Calu3 (cell line): Measurements from ENCODE around the gene PREX1. TPM values are rescaled to one million over a fixed set of nuclear protein-coding genes. Genes with fewer than 3 reads are reported as not detected.

ENCODE experiments used
- BruUV-seq: library from RNA; stranded (reverse); fragments of 400-500 nt; replicated peaks from 2 replicates; lab custom pipeline; 2021; lab: Mats Ljungman, UMichigan
- CTCF ChIA-PET: fragments of 300-600 bp; sonication (Branson Sonifier 250); formaldehyde crosslinking; loops from one replicate; lab custom pipeline; 2022; ENCODE audit warnings: antibody characterized with exemption; lab: Charles Lee
- DNase-seq: peaks from one replicate; pipeline ENCODE4 v3.0.0; 2022
- H3K27ac Mint-ChIP-seq: one replicate; pipeline ENCODE4 v1.8.0; 2022; ENCODE audit warnings: mixed read lengths; ENCODE audit not compliant: unreplicated experiment
- H3K27me3 Mint-ChIP-seq: one replicate; pipeline ENCODE4 v1.8.0; 2022; ENCODE audit warnings: mixed read lengths; ENCODE audit not compliant: unreplicated experiment
- H3K36me3 Mint-ChIP-seq: one replicate; pipeline ENCODE4 v1.8.0; 2022; ENCODE audit warnings: mild to moderate bottlenecking, moderate library complexity, mixed read lengths; ENCODE audit not compliant: insufficient read depth, unreplicated experiment
- H3K4me1 Mint-ChIP-seq: one replicate; pipeline ENCODE4 v1.8.0; 2022; ENCODE audit warnings: mild to moderate bottlenecking, low read depth, mixed read lengths; ENCODE audit not compliant: unreplicated experiment
- H3K4me3 Mint-ChIP-seq: one replicate; pipeline ENCODE4 v1.8.0; 2022; ENCODE audit warnings: mild to moderate bottlenecking, low read depth, moderate library complexity, mixed read lengths; ENCODE audit not compliant: unreplicated experiment
- H3K9me3 Mint-ChIP-seq: one replicate; pipeline ENCODE4 v1.8.0; 2022; ENCODE audit warnings: low read depth, mixed read lengths; ENCODE audit not compliant: unreplicated experiment
- CTCF ChIP-seq: fragments of 200-600 bp; IDR thresholded peaks from one replicate; pipeline ENCODE4 v1.8.0; 2022; ENCODE audit warnings: antibody characterized with exemption; ENCODE audit not compliant: unreplicated experiment
- intact Hi-C: fragments of 100-400 bp; cut with micrococcal nuclease; formaldehyde crosslinking; loops from one replicate; pipeline ENCODE4 v1.10.0; 2022; ENCODE audit not compliant: unreplicated experiment
- total RNA-seq: library from RNA; stranded (reverse); gene quantifications from 2 replicates; pipeline ENCODE4 v1.2.3, GENCODE V29; 2022

The PREX1 gene
- total RNA-seq, 1 experiment from 2014 or later = 0.31 TPM

GRCh38 chr20:48822178-48822577, 5.6 kb downstream of the PREX1 start:
- Mint-ChIP-seq H3K27me3 (no peaks in the 10 kb centered on the region), H3K9me3 (no peaks in the 10 kb centered on the region), H3K4me1 (no peaks in the 10 kb centered on the region), H3K27ac (no peak overlapping the region), H3K36me3 (no peaks in the 10 kb centered on the region), H3K4me3 (no peak overlapping the region)
- DNase-seq = no peak
- intact Hi-C loops = no loop called here
- no TSS peak for BruUV-seq
- CTCF ChIA-PET = interaction anchor here (2.1 kb wide), 1 partner anchor 16 kb away, joined by 6 read pairs; no protein-coding TSS in a partner anchor
- TF ChIP-seq CTCF = no peak

- CTCF ChIA-PET = interaction anchor here (2.1 kb wide), 1 partner anchor 16 kb away, joined by 6 read pairs; no protein-coding TSS in a partner anchor
- H3K27me3 Mint-ChIP-seq = no peaks in the 10 kb centered on the region
- TF ChIP-seq CTCF = no peak
- DNase-seq = no peak
- H3K4me1 Mint-ChIP-seq = no peaks in the 10 kb centered on the region
- H3K27ac Mint-ChIP-seq = no peak overlapping the region
- H3K36me3 Mint-ChIP-seq = no peaks in the 10 kb centered on the region
- no peak overlapping the region for H3K4me3 Mint-ChIP-seq
- intact Hi-C loops = no loop called here
- no TSS peak for BruUV-seq
- H3K9me3 Mint-ChIP-seq = no peaks in the 10 kb centered on the region
Observed at GRCh38 chr20:48821261-48821920, 6.4 kb downstream of the PREX1 start.

GRCh38 chr20:48820649-48820973, 7.2 kb downstream of the PREX1 start:
- no peak for TF ChIP-seq CTCF
- CTCF ChIA-PET = interaction anchor here (2.1 kb wide), 1 partner anchor 15 kb away, joined by 6 read pairs; no protein-coding TSS in a partner anchor
- no TSS peak for BruUV-seq
- Mint-ChIP-seq H3K27me3 (no peaks in the 10 kb centered on the region), H3K4me1 (no peaks in the 10 kb centered on the region), H3K4me3 (no peak overlapping the region), H3K9me3 (no peaks in the 10 kb centered on the region), H3K36me3 (no peaks in the 10 kb centered on the region), H3K27ac (no peak overlapping the region)
- no peak for DNase-seq
- intact Hi-C loops = no loop called here

GRCh38 chr20:48819821-48820648, 7.8 kb downstream of the PREX1 start:
- Mint-ChIP-seq H3K27me3 (no peaks in the 10 kb centered on the region), H3K9me3 (no peaks in the 10 kb centered on the region), H3K4me1 (no peaks in the 10 kb centered on the region), H3K36me3 (no peaks in the 10 kb centered on the region), H3K4me3 (no peak overlapping the region), H3K27ac (no peak overlapping the region)
- BruUV-seq = no TSS peak
- DNase-seq = no peak
- TF ChIP-seq CTCF = no peak
- intact Hi-C loops = no loop called here
- CTCF ChIA-PET = interaction anchor here (2.1 kb wide), 1 partner anchor 14 kb away, joined by 6 read pairs; no protein-coding TSS in a partner anchor
